Amygdala (tissue), 56 donors: ENCODE results near the gene KISS1R.

Experiments used
- DNase-seq, 56 donors: peaks; one replicate each; lab custom pipeline; 2025; lab: John Stamatoyannopoulos, UW

Gene KISS1R

GRCh38 chr19:918152-918437, 962 bp downstream of the KISS1R start:
- no peak for DNase-seq

GRCh38 chr19:918481-919198, 1.5 kb downstream of the KISS1R start:
- DNase-seq, result no peak

- DNase-seq, result no peak
Measured at GRCh38 chr19:919199-920050, 2.3 kb downstream of the KISS1R start.

- DNase-seq, result no peak
Measured at GRCh38 chr19:920051-920864, 3.1 kb downstream of the KISS1R start.

- DNase-seq, result no peak
Measured at GRCh38 chr19:924553-925086, 7.5 kb downstream of the KISS1R start.

- peak in 17 of 56 donors; percentile 30 to 84 (median 73) for DNase-seq
Measured at GRCh38 chr19:925087-925525, 8.0 kb downstream of the KISS1R start.

- peak in 50 of 56 donors; percentile 21 to 84 (median 68) for DNase-seq
Measured at GRCh38 chr19:925526-926322, 8.6 kb downstream of the KISS1R start, which contains the start of gene ARID3A. Gene ARID3A (plus strand): TSS chr19:926035. CDS start chr19:929529, 3,494 bp downstream.

GRCh38 chr19:926323-926588, 9.1 kb downstream of the KISS1R start:
- no peak for DNase-seq

GRCh38 chr19:926589-927350, 9.6 kb downstream of the KISS1R start:
- DNase-seq, result peak in 7 of 56 donors; percentile 23 to 48 (median 33)

GRCh38 chr19:927351-927779, 10.2 kb downstream of the KISS1R start:
- DNase-seq, result no peak

GRCh38 chr19:927780-928401, 10.8 kb downstream of the KISS1R start:
- DNase-seq, result no peak

- no peak for DNase-seq
Measured at GRCh38 chr19:928471-929202, 11.5 kb downstream of the KISS1R start.

- DNase-seq, result no peak
Measured at GRCh38 chr19:929203-929890, 12.2 kb downstream of the KISS1R start.

GRCh38 chr19:929891-930258, 12.7 kb downstream of the KISS1R start:
- no peak for DNase-seq

- DNase-seq, result no peak
Measured at GRCh38 chr19:931860-932647, 14.9 kb downstream of the KISS1R start.

GRCh38 chr19:932648-933552, 15.8 kb downstream of the KISS1R start:
- peak in 5 of 56 donors; percentile 16 to 40 (median 23) for DNase-seq
